A673 (cell line): Measurements from ENCODE around the gene ZNF778.

Experiments used
- EZH2 ChIP-seq: fragments of 200-600 bp; sonication (generic); IDR thresholded peaks from 2 replicates; pipeline ENCODE4 v1.6.1; 2017; ENCODE audit warnings: borderline replicate concordance, low read depth, mild to moderate bottlenecking, mixed read lengths, antibody characterized with exemption, low read length; ENCODE audit not compliant: poor library complexity, severe bottlenecking
- TF ChIP-seq, protein P1 (sequence below): fragments of 300-800, 200-600 bp; sonication (generic); conservative IDR thresholded peaks from 2 replicates; pipeline ENCODE4 v1.5.1; 2017; ENCODE audit warnings: low read depth, mild to moderate bottlenecking, antibody characterized with exemption, low read length, moderate library complexity, mixed read lengths

DNA sequence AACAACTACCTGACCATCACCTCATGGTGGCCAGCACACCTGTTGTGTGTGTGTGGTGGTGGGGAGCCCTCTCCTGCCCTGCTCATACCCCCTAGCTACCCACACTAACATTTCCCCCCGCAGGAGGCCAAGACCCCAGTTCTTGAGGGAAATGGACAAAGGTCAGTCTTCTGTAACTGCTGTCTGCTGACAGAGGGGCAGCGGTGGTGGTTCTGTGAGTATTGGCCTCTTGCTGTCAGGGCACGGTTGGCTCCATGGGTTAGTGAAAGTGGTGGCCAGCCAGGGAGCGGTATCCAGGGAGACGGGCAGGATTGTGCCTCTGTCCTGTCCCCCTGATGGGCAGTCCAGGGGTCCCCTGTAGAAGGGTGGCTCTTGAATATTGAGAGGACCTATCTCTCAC lies 26.2 kb downstream of the ZNF778 start:
- TF ChIP-seq, protein P1, sequence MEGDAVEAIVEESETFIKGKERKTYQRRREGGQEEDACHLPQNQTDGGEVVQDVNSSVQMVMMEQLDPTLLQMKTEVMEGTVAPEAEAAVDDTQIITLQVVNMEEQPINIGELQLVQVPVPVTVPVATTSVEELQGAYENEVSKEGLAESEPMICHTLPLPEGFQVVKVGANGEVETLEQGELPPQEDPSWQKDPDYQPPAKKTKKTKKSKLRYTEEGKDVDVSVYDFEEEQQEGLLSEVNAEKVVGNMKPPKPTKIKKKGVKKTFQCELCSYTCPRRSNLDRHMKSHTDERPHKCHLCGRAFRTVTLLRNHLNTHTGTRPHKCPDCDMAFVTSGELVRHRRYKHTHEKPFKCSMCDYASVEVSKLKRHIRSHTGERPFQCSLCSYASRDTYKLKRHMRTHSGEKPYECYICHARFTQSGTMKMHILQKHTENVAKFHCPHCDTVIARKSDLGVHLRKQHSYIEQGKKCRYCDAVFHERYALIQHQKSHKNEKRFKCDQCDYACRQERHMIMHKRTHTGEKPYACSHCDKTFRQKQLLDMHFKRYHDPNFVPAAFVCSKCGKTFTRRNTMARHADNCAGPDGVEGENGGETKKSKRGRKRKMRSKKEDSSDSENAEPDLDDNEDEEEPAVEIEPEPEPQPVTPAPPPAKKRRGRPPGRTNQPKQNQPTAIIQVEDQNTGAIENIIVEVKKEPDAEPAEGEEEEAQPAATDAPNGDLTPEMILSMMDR: no peak
- no peak for TF ChIP-seq EZH2
